Heart left ventricle (tissue), 13 donors: ENCODE results near the gene DYSF.

Experiments
- POLR2A ChIP-seq, 2 donors: fragments of 450-650 bp; IDR thresholded peaks; one replicate each; pipeline ENCODE4 v1.6.1; 2017; ENCODE audit warnings: antibody characterized with exemption in 2 of 2, mild to moderate bottlenecking in 2 of 2, moderate library complexity in 2 of 2
- TF ChIP-seq, protein P1 (sequence below), 12 donors: fragments of 200-600 bp; sonication (generic) in 4 of 12; IDR thresholded peaks; one replicate each; pipeline versions ENCODE4 v1.5.0 to v1.8.0; 2018 to 2022; ENCODE audit warnings: antibody characterized with exemption in 12 of 12, mild to moderate bottlenecking in 5 of 12
- donor health status: ischemic (EF 13 %, LVEDD 7.1; RV severe dilation, severe dysfunction).
- donor health status: DM: no; HTN: yes; CAD: no.
- donor health status: DM: no; HTN: no; CAD: no.
- donor health status: ischemic (EF 25% LVEDD 6.9; RV normal size, moderate dysfunction).
- donor health status: ischemic (EF 25% LVEDD 5.7; RV mildly dilated, moderate dysfunction).
- donor health status: ischemic (EF 35%, LVEDD 5.7; RV mildly dilated, moderate dysfunction).
- donor health status: nonischemic (EF 11% LVEDD 7.7; RV severe dilation, severe dysfunction).
- donor health status: DM: yes; HTN: yes; CAD: no.
- donor health status: PGD.
- donor health status: ischemic (EF 29% LVEDD 5.4; RV normal size, mild dysfunction).
- donor health status: nonischemic (EF 23%, LVEDD 6.1; RV moderate dilation, normal function).

DNA sequence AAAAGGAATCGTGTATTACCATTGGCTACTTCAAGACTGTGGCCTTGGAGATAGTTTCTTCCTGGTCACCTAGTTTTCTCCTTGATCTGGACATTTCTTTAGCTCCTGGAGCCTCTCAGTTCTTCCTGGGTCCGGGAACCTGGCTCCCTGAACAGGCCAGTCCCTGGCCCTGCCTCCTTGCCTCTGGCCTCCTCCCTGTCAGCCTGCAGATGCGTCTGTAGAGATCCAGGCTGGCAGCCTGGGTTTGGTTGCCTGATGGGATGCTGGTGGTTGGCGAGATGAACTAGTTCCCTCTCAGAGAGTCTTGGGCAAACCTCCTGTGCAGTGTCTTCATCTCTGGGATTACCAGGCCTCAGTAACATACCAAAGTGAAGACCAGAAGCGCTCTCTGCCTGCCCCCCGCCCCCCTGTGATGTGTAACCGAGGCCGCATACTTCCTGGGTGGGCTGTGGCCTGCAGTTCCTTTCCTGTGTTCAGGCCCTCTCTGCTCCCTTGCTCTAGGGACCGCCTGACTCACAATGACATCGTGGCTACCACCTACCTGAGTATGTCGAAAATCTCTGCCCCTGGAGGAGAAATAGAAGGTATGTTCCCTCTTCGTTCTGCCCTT, 85.4 kb downstream of the DYSF start:
- TF ChIP-seq, protein P1, sequence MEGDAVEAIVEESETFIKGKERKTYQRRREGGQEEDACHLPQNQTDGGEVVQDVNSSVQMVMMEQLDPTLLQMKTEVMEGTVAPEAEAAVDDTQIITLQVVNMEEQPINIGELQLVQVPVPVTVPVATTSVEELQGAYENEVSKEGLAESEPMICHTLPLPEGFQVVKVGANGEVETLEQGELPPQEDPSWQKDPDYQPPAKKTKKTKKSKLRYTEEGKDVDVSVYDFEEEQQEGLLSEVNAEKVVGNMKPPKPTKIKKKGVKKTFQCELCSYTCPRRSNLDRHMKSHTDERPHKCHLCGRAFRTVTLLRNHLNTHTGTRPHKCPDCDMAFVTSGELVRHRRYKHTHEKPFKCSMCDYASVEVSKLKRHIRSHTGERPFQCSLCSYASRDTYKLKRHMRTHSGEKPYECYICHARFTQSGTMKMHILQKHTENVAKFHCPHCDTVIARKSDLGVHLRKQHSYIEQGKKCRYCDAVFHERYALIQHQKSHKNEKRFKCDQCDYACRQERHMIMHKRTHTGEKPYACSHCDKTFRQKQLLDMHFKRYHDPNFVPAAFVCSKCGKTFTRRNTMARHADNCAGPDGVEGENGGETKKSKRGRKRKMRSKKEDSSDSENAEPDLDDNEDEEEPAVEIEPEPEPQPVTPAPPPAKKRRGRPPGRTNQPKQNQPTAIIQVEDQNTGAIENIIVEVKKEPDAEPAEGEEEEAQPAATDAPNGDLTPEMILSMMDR (IDR thresholded peaks at IDR 0.05), result no peak
- TF ChIP-seq POLR2A (IDR thresholded peaks at IDR 0.05), result no peak
